ENCODE data around the gene ASIP.
"Not testable (repeated sequence)": the region's sequence is repeated elsewhere in the genome, so short reads cannot be mapped to it uniquely, and the experiment has no call there.

The ASIP gene

GRCh38 chr20:34290471-34290870 lies 49.2 kb downstream of the ASIP start:
- no peak for DNase-seq

DNA sequence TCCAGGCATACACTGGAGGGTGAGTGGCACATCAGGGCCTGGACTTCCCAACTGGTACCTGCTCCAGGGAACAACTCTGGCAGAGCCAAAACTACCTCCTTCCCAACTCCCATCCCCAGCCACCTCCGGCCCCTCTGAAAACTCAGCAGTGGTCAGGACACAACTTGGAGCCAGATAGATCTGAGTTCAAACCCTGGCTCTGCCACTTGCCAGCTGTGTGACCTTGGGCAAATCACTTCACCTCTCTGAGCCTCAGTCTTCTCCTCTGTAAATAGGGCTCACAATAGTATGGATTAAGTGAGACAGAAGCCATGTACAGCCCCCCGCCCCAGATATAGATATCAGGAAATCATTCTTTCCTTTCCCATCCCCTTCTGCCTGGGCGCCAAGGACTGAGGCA lies 51.3 kb downstream of the ASIP start:
- no peak for DNase-seq

GRCh38 chr20:34293119-34293518 lies 51.9 kb downstream of the ASIP start:
- DNase-seq = no peak

DNA sequence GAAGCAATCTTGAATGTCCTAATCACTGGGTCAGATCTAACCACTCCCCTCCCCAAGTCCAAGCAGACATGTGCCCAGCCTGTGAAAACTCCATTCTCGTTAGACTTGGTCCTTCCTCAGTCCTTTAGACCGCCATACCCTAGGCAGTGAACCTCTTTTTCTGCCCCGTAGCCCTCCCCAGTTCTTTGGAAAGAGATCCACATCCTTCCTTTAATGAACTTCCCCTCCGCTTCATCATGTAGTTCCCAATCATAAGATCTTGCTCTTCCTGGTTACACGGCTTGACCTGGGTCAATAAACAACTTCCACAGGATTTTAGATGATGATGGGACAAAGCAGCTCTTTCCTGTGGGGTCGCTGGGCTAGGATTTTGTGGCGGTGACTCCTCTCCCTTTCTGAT lies 52.4 kb downstream of the ASIP start:
- no peak for DNase-seq

DNA sequence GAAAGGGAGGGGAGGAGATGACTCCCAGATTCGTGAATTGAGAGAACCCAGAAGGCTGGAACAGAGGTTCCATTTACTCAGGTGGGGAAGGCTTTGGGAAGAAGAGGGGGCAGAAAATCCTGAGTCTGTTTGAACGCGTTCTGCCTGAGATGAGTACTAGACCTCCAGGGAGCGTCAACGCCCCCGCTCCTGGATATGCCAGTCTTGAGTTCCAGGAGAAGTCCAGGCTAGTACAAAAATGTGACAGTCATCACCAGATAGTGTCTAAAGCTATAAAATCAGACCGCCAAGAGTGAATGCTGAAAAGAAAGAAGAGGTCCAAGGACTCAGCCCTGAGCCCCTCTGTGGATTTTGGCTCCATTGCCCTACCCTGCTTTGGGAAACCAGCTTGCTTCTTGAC lies 53.3 kb downstream of the ASIP start:
- DNase-seq = no peak

GRCh38 chr20:34295284-34295683 lies 54.1 kb downstream of the ASIP start:
- DNase-seq = no peak

GRCh38 chr20:34296468-34296867 lies 55.2 kb downstream of the ASIP start:
- DNase-seq = no peak

DNA sequence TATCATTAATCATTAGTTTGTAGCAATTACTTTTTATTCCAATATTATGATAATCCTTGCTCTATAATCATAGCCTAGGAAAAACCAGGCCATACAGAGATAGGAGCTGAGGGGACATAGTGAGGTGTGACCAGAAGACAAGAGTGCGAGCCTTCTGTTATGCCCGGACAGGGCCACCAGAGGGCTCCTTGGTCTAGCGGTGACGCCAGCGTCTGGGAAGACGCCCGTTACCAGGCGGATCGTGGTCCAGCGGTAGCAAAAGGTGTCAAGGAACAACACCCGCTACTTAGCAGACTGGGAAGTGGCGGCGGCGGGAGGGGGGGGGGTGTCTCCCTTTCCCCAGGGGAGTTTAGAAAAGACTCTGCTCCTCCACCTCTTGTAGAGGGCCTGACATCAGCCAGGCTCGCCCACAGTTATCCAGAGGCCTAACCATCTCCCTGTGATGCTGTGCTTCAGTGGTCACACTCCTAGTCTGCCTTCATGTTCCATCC lies 57.1 kb downstream of the ASIP start:
- DNase-seq = not testable (repeated sequence)

GRCh38 chr20:34299556-34300255 lies 58.5 kb downstream of the ASIP start:
- DNase-seq = no peak

DNA sequence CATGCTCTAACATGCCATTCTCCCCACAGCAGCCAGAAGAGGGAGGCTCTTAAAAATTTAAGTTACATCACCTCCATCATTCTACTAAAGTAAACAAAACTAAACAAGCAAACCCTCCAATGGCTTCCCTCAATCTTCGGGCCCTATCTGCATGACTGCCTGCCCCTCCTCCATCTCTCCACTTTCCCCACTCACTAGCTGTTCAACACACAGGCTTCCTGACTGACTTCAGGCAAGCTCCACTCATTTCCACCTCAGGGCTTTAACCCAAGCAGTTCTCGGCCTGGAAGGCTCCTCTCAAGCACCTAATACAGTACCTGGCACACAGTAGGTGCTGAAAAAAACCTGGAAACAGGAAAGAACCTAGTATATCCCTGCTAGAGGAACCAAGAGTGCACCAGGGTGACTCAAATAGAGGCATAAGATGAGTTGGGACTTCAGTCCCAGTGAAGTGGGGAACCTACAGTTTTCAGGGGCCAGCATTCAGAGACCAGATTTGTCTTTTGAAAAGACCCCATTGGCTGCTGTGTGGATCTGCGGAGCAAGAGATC lies 59.1 kb downstream of the ASIP start:
- no peak for DNase-seq

DNA sequence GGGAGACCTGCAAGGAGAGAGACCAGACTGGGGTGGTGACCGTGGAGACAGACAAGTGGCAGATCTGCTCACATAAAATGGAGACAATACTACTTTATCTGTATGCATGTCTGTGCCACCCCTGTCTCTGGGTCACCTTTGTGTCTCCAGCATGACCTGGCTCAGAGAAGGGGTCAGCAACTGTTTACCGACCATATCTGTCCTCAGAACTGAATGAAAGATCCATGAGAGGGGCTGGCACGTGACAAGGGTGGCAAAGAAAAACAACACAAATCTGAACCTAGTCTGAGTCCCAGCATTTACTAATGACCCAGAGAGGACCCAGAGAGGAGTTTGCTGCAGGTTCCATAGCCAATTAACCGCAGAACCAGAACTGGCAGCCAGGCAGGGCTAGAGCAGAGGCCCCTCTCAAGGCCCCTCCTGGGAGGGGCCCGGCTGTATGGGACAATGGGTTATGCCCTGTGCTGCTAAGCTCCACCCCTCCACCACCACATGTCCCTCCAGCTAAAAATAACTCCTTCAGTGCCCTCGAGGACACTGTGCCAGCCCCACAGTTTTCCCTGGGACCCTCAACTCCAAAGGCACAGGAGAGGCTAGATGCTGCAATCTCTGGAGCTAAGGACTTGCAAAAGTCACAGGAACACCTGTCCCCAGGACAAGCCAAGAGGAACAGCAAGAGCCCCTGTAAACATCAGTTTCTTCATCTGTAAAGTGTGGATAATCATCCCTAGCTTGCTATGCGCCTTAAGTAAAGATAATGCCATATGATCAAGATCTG lies 59.8 kb downstream of the ASIP start:
- DNase-seq = peak; percentile 49

DNA sequence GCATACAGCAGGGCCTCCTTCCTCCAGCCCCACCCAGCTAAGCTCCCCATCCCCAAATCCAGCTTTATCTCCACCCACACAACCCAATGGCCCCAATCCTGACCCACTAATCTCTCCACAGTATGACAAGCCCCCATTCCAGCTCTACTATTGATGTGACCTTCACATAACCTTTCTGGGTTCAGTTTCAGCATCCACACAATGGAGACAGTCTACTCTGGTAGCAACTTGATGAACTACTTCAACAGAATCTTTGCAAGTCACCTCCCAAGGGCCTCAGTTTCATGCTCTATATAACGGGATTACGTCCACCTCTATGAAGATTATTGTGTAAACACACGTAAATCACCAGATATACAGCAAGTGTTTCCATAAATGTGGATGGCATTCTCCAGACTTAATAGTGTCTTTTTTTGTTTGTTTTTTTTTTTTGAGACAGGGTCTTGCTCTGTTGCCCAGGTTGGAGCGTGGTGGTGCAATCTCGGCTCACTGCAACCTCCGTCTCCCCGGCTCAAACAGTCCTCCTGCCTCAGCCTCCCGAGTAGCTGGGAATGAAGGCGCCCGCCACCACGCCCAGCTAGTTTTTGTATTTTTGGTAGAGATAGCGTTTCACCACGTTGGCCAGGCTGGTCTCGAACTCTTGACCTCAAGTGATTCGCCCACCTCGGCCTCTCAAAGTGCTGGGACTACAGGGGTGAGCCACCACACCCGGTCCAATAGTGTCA lies 60.5 kb downstream of the ASIP start:
- no peak for DNase-seq

GRCh38 chr20:34302312-34302722 lies 61.1 kb downstream of the ASIP start:
- no peak for DNase-seq

- peak; percentile 99 for DNase-seq
Measured at GRCh38 chr20:34302723-34303533, 61.7 kb downstream of the ASIP start, which contains the start of gene AHCY. TSS of gene AHCY (minus strand) at chr20:34303355. CDS start at chr20:34303270, 85 bp downstream.

DNA sequence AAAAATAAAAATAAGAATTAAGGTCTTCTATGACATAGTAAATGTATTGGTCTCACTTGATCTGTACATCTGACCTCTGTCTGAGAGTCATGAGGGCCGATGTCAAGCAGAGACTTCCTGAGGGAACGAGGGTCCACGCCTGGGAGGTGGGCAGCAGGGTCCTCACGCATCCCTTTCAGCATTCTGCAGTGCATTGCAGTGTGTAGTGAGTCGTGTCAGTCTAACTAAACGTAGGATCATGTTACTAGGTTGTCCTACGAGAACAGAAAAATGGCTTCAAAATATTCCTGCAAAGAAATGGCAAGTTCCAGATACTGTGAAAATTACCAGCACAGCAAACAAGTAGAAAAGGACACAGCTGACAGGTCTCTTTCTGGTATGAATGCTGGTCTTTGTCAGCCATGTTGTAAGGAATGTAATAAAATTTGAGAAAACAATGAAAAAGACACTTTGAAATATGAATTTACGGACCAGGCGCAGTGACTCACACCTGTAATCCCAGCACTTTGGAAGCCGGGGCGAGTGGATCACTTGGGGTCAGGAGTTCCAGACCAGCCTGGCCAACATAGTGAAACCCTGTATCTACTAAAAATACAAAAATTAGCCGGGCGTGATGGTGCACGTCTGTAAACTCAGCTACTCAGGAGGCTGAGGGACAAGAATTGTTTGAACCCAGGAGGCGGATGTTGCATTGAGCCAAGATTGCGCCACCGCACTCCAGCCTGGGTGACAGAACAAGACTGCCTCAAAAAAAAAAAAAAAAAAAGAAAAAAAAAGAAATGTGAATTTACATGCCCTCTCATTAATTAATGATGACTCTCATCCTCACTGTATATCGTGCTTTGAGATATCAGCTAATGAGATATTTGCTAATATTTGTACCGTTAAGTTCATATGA lies 64.4 kb downstream of the ASIP start:
- no peak for DNase-seq

- no peak for DNase-seq
Measured at GRCh38 chr20:34309691-34310090, 68.5 kb downstream of the ASIP start.

- DNase-seq = no peak
Measured at GRCh38 chr20:34310481-34311117, 69.4 kb downstream of the ASIP start.

DNA sequence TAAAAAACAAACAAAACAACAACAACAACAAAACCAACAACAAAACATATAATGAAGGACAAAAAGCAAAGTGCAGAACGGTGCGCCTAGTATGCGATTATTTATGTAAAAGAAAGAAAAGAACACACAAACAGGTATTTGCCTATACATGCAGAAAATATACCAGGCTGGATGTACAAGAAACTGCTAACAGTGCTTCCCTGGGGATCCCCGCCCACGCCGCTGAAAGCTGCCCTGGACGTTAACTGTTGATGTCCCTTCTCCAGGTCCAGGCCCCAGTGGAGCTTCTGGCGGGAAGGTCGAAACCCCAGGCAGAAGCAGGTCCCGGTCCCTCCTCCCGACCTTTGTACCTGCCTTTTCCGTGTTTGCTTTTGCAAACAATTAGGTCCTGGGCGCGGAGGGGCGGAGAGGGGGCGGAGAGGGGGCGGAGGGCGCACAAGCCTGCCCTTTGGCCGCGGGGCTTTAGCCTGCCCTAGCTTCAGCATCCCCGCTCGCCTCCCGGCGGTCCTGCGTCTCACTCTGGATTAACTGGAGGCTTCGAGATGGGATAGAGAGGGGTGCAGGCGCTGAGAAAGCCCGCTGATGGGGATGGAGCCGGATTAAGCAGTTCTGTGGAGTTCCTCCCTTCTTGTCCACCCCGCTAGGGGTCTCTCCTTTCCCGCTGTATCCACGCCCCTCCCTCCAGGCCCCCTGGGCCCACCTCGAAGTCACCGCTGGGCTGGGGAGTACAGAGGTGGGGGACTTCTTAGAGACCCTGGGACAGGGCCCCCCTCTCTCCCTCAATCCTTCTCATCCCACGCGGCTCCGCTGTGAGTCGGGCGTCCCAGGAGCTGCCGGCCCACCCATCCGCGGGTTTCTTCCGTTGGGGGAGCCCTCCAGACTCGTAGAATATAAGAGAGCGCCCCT lies 70.1 kb downstream of the ASIP start:
- DNase-seq = peak; percentile 38

DNA sequence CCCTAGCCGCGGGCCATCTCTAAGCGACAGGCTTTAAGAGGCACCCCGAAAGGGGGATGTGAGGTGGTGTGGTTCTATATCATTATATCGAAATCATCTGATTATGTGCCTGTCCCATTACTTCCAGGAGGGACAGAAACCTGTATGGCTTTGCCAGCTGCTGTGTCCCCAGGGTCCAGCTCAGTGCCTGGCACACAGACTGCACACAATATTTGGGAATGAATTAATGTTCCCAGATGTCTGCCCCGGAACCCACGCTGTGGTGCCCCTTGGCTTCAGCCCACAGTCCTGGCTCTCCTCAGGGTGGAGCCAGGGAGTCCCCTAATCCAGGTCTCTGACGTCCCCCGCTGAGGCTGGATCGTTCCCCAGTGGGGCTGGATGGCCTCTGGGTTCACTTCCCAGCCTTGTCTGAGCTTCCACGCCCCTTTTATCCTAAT lies 70.8 kb downstream of the ASIP start:
- DNase-seq = peak; percentile 16

All from retina (tissue), 1 donor.